GM23248 (cell line): ENCODE measurements around the gene ARSD. TPM values are rescaled to one million over a fixed set of nuclear protein-coding genes. Genes with fewer than 3 reads are reported as not detected.

Source experiments
- DNase-seq: peaks from one replicate; pipeline ENCODE4 v3.0.0-alpha.2; 2015
- H2AFZ ChIP-seq: fragments of 200-600 bp; sonication (generic); 2 replicates; pipeline ENCODE4 v1.6.1; 2016; ENCODE audit warnings: antibody characterized with exemption
- H3F3A ChIP-seq: fragments of 200-600 bp; sonication (generic); 2 replicates; pipeline ENCODE4 v1.6.1; 2016; ENCODE audit warnings: mild to moderate bottlenecking, antibody characterized with exemption, mixed run types; ENCODE audit not compliant: insufficient read depth
- H3K27ac ChIP-seq: fragments of 200-600 bp; sonication (generic); 2 replicates; pipeline ENCODE4 v1.5.1; 2016; ENCODE audit warnings: mild to moderate bottlenecking
- H3K27me3 ChIP-seq: fragments of 200-600 bp; sonication (generic); replicated peaks from 2 replicates; pipeline ENCODE4 v1.6.1; 2016; ENCODE audit warnings: mild to moderate bottlenecking; ENCODE audit not compliant: insufficient read depth
- H3K36me3 ChIP-seq: fragments of 200-600 bp; sonication (generic); 2 replicates; pipeline ENCODE4 v1.6.1; 2016; ENCODE audit warnings: low read depth, mild to moderate bottlenecking
- H3K4me1 ChIP-seq: fragments of 200-600 bp; sonication (generic); 2 replicates; pipeline ENCODE4 v1.6.1; 2016; ENCODE audit warnings: mild to moderate bottlenecking; ENCODE audit not compliant: insufficient read depth
- H3K4me2 ChIP-seq: fragments of 200-600 bp; sonication (generic); one replicate; pipeline ENCODE4 v1.6.1; 2016; ENCODE audit warnings: mild to moderate bottlenecking; ENCODE audit not compliant: unreplicated experiment
- H3K4me3 ChIP-seq: fragments of 200-600 bp; sonication (generic); 2 replicates; pipeline ENCODE4 v1.5.1; 2016; ENCODE audit warnings: mild to moderate bottlenecking
- H3K79me2 ChIP-seq: fragments of 200-600 bp; sonication (generic); 2 replicates; pipeline ENCODE4 v1.6.1; 2016; ENCODE audit warnings: mild to moderate bottlenecking; ENCODE audit not compliant: insufficient read depth
- H3K9ac ChIP-seq: fragments of 200-600 bp; sonication (generic); 2 replicates; pipeline ENCODE4 v1.6.1; 2016; ENCODE audit warnings: mild to moderate bottlenecking
- H3K9me2 ChIP-seq: fragments of 200-600 bp; sonication (generic); 2 replicates; pipeline ENCODE4 v1.6.1; 2016; ENCODE audit warnings: mixed run types, mild to moderate bottlenecking, moderate library complexity; ENCODE audit not compliant: insufficient read depth
- H3K9me3 ChIP-seq: fragments of 200-600 bp; sonication (generic); one replicate; pipeline ENCODE4 v1.6.1; 2017; ENCODE audit warnings: low read depth
- H4K20me1 ChIP-seq: fragments of 200-600 bp; sonication (generic); 2 replicates; pipeline ENCODE4 v1.6.0; 2016; ENCODE audit not compliant: insufficient read depth
- EZH2 ChIP-seq: fragments of 200-600 bp; sonication (generic); IDR thresholded peaks from 2 replicates; pipeline ENCODE4 v1.6.1; 2018; ENCODE audit warnings: antibody characterized with exemption, mild to moderate bottlenecking; ENCODE audit not compliant: insufficient read depth, poor library complexity, severe bottlenecking
- EZH2phosphoT487 ChIP-seq: fragments of 200-600 bp; sonication (generic); IDR thresholded peaks from 2 replicates; pipeline ENCODE4 v1.6.1; 2018; ENCODE audit warnings: antibody characterized with exemption, moderate library complexity, mild to moderate bottlenecking, low read depth; ENCODE audit not compliant: insufficient read depth
- WGBS, 2 experiments: methylation state at CpG; one replicate each; pipeline ENCODE4 v1.1.6; 2015 to 2017; ENCODE audit warnings: low lambda C conversion rate in 2 of 2, low coverage in 1 of 2; ENCODE audit errors: missing lambda C conversion rate in 2 of 2; 5-methylcytosine and 5-hydroxymethylcytosine counted together
- in situ Hi-C: fragments of 300-500 bp; cut with MboI; formaldehyde crosslinking; loops from 2 replicates; pipeline ENCODE4 v1.15.0; 2020
- polyA plus RNA-seq: library from polyadenylated mRNA; unstranded; fragments of >200 nt; fragmentation: Nextera tagmentation; extraction: Ambion mirVana; gene quantifications from 2 replicates; pipeline ENCODE4 v1.2.1, GENCODE V29; 2016
- total RNA-seq: library from RNA; depleted of rRNA; stranded (reverse); fragments of >200 nt; shearing (Covaris generic); gene quantifications from 2 replicates; pipeline ENCODE4 v1.2.3, GENCODE V29; 2014

Gene ARSD
- total and polyA plus RNA-seq, 2 experiments from 2014 or later, result 10.7 to 11.7 TPM

GRCh38 chrX:2907295-2907694 lies 21.8 kb downstream of the ARSD start:
- in situ Hi-C loops, result no loop called here
- no peak overlapping the region for H3K4me3 ChIP-seq
- H3F3A ChIP-seq, result no peaks in the 10 kb centered on the region
- no peak for DNase-seq
- H3K79me2 ChIP-seq, result no peaks in the 10 kb centered on the region
- TF ChIP-seq EZH2phosphoT487, result no peak
- TF ChIP-seq EZH2, result no peak
- 85 to 92% methylated on average over 14 to 22 of the region's 27 CpGs for WGBS, 2 experiments
- H4K20me1 ChIP-seq, result no peaks in the 10 kb centered on the region
- H3K4me1 ChIP-seq, result no peaks in the 10 kb centered on the region
- no peaks in the 10 kb centered on the region for H3K36me3 ChIP-seq
- H3K9me3 ChIP-seq, result no peaks in the 10 kb centered on the region
- H3K9ac ChIP-seq, result no peak overlapping the region
- no peak overlapping the region for H3K4me2 ChIP-seq
- H3K9me2 ChIP-seq, result no peaks in the 10 kb centered on the region
- no peak overlapping the region for H2AFZ ChIP-seq
- no peaks in the 10 kb centered on the region for H3K27me3 ChIP-seq
- no peak overlapping the region for H3K27ac ChIP-seq

DNA sequence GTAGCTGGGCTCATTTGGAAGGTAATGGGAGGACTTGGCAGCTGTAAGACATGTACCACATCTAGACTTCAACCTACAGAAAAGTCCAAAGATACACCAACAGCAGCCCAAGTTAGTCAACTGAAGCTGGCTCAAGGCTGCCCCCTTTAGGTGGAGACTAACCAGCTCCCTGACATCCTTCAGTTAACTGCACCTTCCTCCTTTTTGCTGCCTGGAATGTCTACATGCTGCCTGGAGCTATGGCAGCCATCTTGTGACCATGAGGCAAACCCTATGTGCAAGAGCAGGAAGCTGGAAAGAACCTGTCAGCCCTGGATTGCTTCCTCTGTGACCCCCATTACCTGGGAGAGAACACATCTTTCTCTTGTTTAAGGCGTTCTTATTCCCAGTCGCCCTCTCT lies 25.8 kb downstream of the ARSD start:
- Histone ChIP-seq H3K9me2 (no peaks in the 10 kb centered on the region), H3K9me3 (no peaks in the 10 kb centered on the region), H4K20me1 (no peaks in the 10 kb centered on the region), H3K36me3 (no peaks in the 10 kb centered on the region), H3K27ac (no peak overlapping the region), H3K4me2 (no peak overlapping the region), H3K4me1 (no peaks in the 10 kb centered on the region), H3K79me2 (no peaks in the 10 kb centered on the region), H2AFZ (no peak overlapping the region), H3F3A (no peaks in the 10 kb centered on the region), H3K27me3 (no peaks in the 10 kb centered on the region), H3K4me3 (no peak overlapping the region), H3K9ac (no peak overlapping the region)
- no peak for TF ChIP-seq EZH2
- TF ChIP-seq EZH2phosphoT487, result no peak
- no peak for DNase-seq
- 94 to 100% methylated on average over 2 of the region's 2 CpGs for WGBS, 2 experiments
- in situ Hi-C loops, result no loop called here

DNA sequence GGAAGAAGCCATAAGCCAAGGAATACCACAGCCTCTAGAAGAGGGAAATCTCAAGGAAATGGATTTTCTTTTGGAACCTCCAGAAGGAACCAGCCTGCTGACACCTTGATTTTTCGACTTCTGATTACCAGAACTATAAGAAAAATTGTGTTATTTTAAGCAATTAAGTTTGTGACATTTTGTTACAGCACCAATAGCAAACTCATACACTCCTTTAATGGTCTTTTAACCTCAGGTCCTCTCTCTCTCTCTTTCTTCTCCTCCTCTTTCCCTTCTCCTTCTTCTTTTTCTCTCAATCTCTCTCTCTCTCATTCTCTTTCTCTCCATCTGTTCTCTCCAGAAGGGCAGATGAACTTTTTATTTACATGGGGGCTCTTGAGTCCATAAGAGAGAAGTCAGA lies 26.3 kb downstream of the ARSD start:
- Histone ChIP-seq H3K9ac (no peak overlapping the region), H3K4me2 (no peak overlapping the region), H3K36me3 (no peaks in the 10 kb centered on the region), H2AFZ (no peak overlapping the region), H3K27me3 (no peaks in the 10 kb centered on the region), H3K79me2 (no peaks in the 10 kb centered on the region), H3K4me1 (no peaks in the 10 kb centered on the region), H4K20me1 (no peaks in the 10 kb centered on the region), H3K4me3 (no peak overlapping the region), H3F3A (no peaks in the 10 kb centered on the region), H3K27ac (no peak overlapping the region), H3K9me3 (no peaks in the 10 kb centered on the region), H3K9me2 (no peaks in the 10 kb centered on the region)
- 79 to 83% methylated on average over 1 of the region's 1 CpG for WGBS, 2 experiments
- in situ Hi-C loops, result no loop called here
- TF ChIP-seq EZH2phosphoT487, result no peak
- TF ChIP-seq EZH2, result no peak
- DNase-seq, result no peak

- Histone ChIP-seq H3K9me3 (no peaks in the 10 kb centered on the region), H3K4me2 (no peak overlapping the region), H3K36me3 (no peaks in the 10 kb centered on the region), H3K79me2 (no peaks in the 10 kb centered on the region), H3K27ac (no peak overlapping the region), H3K4me1 (no peaks in the 10 kb centered on the region), H3K9me2 (no peaks in the 10 kb centered on the region), H3K4me3 (no peak overlapping the region), H4K20me1 (no peaks in the 10 kb centered on the region), H3K9ac (no peak overlapping the region), H3K27me3 (no peaks in the 10 kb centered on the region), H2AFZ (no peak overlapping the region), H3F3A (no peaks in the 10 kb centered on the region)
- no peak for TF ChIP-seq EZH2phosphoT487
- no peak for TF ChIP-seq EZH2
- in situ Hi-C loops, result no loop called here
- WGBS, 2 experiments, result 45 to 65% methylated on average over 4 to 9 of the region's 9 CpGs
- no peak for DNase-seq
These were observed 27.6 kb downstream of the ARSD start for GRCh38 chrX:2901367-2902036.
